ENCODE data around the gene CD52.

DNA sequence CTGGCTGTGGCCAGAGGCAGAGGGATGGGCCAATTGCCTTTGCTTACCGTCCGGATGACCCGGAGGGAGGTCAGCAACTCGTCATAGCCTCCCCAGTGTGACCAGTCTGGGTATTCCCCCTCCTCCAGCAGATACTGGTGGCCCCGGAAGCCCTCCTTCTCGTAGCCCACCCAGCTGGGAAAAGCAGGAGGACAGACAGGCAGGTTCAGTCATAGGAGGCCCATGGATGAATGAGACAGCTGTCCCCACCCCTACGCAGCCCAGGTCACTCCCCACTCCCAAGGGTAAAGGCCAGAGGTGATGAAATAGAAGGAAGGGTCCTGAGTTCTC lies 19.4 kb downstream of the CD52 start:
- TF ChIP-seq, protein P1, sequence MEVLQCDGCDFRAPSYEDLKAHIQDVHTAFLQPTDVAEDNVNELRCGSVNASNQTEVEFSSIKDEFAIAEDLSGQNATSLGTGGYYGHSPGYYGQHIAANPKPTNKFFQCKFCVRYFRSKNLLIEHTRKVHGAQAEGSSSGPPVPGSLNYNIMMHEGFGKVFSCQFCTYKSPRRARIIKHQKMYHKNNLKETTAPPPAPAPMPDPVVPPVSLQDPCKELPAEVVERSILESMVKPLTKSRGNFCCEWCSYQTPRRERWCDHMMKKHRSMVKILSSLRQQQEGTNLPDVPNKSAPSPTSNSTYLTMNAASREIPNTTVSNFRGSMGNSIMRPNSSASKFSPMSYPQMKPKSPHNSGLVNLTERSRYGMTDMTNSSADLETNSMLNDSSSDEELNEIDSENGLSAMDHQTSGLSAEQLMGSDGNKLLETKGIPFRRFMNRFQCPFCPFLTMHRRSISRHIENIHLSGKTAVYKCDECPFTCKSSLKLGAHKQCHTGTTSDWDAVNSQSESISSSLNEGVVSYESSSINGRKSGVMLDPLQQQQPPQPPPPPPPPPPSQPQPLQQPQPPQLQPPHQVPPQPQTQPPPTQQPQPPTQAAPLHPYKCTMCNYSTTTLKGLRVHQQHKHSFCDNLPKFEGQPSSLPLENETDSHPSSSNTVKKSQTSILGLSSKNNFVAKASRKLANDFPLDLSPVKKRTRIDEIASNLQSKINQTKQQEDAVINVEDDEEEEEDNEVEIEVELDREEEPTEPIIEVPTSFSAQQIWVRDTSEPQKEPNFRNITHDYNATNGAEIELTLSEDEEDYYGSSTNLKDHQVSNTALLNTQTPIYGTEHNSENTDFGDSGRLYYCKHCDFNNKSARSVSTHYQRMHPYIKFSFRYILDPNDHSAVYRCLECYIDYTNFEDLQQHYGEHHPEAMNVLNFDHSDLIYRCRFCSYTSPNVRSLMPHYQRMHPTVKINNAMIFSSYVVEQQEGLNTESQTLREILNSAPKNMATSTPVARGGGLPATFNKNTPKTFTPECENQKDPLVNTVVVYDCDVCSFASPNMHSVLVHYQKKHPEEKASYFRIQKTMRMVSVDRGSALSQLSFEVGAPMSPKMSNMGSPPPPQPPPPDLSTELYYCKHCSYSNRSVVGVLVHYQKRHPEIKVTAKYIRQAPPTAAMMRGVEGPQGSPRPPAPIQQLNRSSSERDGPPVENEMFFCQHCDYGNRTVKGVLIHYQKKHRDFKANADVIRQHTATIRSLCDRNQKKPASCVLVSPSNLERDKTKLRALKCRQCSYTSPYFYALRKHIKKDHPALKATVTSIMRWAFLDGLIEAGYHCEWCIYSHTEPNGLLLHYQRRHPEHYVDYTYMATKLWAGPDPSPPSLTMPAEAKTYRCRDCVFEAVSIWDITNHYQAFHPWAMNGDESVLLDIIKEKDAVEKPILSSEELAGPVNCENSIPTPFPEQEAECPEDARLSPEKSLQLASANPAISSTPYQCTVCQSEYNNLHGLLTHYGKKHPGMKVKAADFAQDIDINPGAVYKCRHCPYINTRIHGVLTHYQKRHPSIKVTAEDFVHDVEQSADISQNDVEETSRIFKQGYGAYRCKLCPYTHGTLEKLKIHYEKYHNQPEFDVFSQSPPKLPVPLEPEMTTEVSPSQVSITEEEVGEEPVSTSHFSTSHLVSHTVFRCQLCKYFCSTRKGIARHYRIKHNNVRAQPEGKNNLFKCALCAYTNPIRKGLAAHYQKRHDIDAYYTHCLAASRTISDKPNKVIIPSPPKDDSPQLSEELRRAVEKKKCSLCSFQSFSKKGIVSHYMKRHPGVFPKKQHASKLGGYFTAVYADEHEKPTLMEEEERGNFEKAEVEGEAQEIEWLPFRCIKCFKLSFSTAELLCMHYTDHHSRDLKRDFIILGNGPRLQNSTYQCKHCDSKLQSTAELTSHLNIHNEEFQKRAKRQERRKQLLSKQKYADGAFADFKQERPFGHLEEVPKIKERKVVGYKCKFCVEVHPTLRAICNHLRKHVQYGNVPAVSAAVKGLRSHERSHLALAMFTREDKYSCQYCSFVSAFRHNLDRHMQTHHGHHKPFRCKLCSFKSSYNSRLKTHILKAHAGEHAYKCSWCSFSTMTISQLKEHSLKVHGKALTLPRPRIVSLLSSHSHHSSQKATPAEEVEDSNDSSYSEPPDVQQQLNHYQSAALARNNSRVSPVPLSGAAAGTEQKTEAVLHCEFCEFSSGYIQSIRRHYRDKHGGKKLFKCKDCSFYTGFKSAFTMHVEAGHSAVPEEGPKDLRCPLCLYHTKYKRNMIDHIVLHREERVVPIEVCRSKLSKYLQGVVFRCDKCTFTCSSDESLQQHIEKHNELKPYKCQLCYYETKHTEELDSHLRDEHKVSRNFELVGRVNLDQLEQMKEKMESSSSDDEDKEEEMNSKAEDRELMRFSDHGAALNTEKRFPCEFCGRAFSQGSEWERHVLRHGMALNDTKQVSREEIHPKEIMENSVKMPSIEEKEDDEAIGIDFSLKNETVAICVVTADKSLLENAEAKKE (CRISPR knock-in tag; IDR thresholded peaks at IDR 0.05), result no peak
- TF ChIP-seq, protein P2, sequence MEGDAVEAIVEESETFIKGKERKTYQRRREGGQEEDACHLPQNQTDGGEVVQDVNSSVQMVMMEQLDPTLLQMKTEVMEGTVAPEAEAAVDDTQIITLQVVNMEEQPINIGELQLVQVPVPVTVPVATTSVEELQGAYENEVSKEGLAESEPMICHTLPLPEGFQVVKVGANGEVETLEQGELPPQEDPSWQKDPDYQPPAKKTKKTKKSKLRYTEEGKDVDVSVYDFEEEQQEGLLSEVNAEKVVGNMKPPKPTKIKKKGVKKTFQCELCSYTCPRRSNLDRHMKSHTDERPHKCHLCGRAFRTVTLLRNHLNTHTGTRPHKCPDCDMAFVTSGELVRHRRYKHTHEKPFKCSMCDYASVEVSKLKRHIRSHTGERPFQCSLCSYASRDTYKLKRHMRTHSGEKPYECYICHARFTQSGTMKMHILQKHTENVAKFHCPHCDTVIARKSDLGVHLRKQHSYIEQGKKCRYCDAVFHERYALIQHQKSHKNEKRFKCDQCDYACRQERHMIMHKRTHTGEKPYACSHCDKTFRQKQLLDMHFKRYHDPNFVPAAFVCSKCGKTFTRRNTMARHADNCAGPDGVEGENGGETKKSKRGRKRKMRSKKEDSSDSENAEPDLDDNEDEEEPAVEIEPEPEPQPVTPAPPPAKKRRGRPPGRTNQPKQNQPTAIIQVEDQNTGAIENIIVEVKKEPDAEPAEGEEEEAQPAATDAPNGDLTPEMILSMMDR (conservative IDR thresholded peaks at IDR 0.05; ENCODE audit: low read depth in 2 of 2), result no peak
- TF ChIP-seq POLR2AphosphoS5 (IDR thresholded peaks at IDR 0.05; ENCODE audit: low read depth) (no peak), CREB1 (CRISPR knock-in tag; IDR thresholded peaks at IDR 0.05; ENCODE audit: low read depth) (no peak), NANOG (IDR thresholded peaks at IDR 0.05; ENCODE audit: borderline replicate concordance) (no peak), EZH2 (IDR thresholded peaks at IDR 0.05; ENCODE audit: low read depth, unreplicated experiment) (no peak)
- TF ChIP-seq, protein P3, sequence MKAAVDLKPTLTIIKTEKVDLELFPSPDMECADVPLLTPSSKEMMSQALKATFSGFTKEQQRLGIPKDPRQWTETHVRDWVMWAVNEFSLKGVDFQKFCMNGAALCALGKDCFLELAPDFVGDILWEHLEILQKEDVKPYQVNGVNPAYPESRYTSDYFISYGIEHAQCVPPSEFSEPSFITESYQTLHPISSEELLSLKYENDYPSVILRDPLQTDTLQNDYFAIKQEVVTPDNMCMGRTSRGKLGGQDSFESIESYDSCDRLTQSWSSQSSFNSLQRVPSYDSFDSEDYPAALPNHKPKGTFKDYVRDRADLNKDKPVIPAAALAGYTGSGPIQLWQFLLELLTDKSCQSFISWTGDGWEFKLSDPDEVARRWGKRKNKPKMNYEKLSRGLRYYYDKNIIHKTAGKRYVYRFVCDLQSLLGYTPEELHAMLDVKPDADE (IDR thresholded peaks at IDR 0.05), result no peak
